ENCODE data around the gene HLA-DMA.

DNA sequence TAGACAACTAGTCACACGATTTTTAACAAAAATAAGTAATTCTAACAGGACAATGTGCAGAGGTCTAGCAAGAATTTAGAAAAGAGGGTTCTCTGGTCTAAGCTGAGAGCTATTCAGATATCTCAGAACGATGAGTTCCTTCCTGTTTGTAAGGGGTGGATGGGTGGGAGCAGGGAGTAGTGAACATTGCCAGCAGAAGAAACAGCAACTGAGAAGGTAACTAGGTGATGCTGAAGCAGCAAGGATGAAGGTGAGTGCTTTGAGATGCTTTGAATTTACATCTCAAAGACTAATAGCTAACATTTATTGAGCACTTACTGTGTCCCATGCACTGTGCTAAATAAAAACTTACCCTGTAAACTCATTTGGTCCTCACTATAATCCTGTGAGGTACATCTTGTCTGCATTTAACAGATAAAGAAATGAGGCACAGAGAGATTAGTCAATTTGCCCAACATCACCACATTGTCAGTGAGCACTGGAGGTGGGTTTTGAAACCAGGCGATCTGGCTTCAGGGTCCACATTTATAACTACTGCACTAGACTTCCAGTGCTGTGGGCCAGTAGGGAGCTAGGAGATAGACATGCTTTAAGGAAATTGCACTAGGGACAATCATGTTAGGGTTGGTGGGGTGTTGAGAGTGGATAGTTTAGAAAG is 31.2 kb upstream of the HLA-DMA start:
- TF ChIP-seq GATA2 (IDR thresholded peaks at IDR 0.05; ENCODE audit: low read depth, low read length) (no peak), GATA3 (IDR thresholded peaks at IDR 0.05; ENCODE audit: low read depth, low read length) (no peak)
